RWPE1 (cell line): ENCODE data around the gene LRCH2.

Experiments
- CTCF ChIA-PET: fragments of 350-600 bp; sonication (Branson Sonifier 250); formaldehyde crosslinking; extraction: SDS; loops from one replicate; lab custom pipeline; 2021; lab: Yijun Ruan, JAX
- POLR2A ChIA-PET: fragments of 400-600 bp; formaldehyde crosslinking; extraction: SDS; loops from one replicate; lab custom pipeline; 2020; ENCODE audit warnings: antibody characterized with exemption; ENCODE audit not compliant: low non-redundant PET; lab: Yijun Ruan, JAX
- DNase-seq: peaks from one replicate; pipeline ENCODE4 v3.0.0; 2012; ENCODE audit warnings: low spot score
- H3K27ac ChIP-seq: fragments of 450-650 bp; 2 replicates; pipeline ENCODE4 v1.5.1; 2017
- CTCF ChIP-seq: fragments of 450-650 bp; conservative IDR thresholded peaks from 2 replicates; pipeline ENCODE4 v1.5.1; 2017; ENCODE audit warnings: low read depth, mild to moderate bottlenecking

The LRCH2 gene

GRCh38 chrX:115112411-115112810 is 121.5 kb downstream of the LRCH2 start:
- no peak for TF ChIP-seq CTCF
- CTCF ChIA-PET, result no interaction called here
- POLR2A ChIA-PET, result no interaction called here
- DNase-seq, result no peak
- H3K27ac ChIP-seq, result no peak overlapping the region

- no peak for TF ChIP-seq CTCF
- POLR2A ChIA-PET, result no interaction called here
- CTCF ChIA-PET, result no interaction called here
- no peak for DNase-seq
- no peak overlapping the region for H3K27ac ChIP-seq
Observed at GRCh38 chrX:115098897-115099296, 135.0 kb downstream of the LRCH2 start.

- DNase-seq, result no peak
- ChIA-PET CTCF (no interaction called here), POLR2A (no interaction called here)
- no peak overlapping the region for H3K27ac ChIP-seq
- TF ChIP-seq CTCF, result no peak
Observed at GRCh38 chrX:115093191-115093590, 140.7 kb downstream of the LRCH2 start.

- DNase-seq, result no peak
- POLR2A ChIA-PET, result no interaction called here
- CTCF ChIA-PET, result interaction anchor here (0.7 kb wide), 1 partner anchor 838 kb away, joined by 3 read pairs; no protein-coding TSS in a partner anchor
- TF ChIP-seq CTCF, result no peak
- H3K27ac ChIP-seq, result no peak overlapping the region
Observed at GRCh38 chrX:115089419-115089818, 144.5 kb downstream of the LRCH2 start.

GRCh38 chrX:115068896-115069295 is 165.0 kb downstream of the LRCH2 start:
- no peak for TF ChIP-seq CTCF
- 0 out of 2 replicates have a peak overlapping the region, but pooled peaks have one; percentile 30 for H3K27ac ChIP-seq
- DNase-seq, result no peak
- ChIA-PET CTCF (no interaction called here), POLR2A (no interaction called here)

GRCh38 chrX:115067812-115068211 is 166.1 kb downstream of the LRCH2 start:
- DNase-seq, result no peak
- ChIA-PET CTCF (no interaction called here), POLR2A (no interaction called here)
- no peak overlapping the region for H3K27ac ChIP-seq
- TF ChIP-seq CTCF, result no peak

- ChIA-PET CTCF (no interaction called here), POLR2A (no interaction called here)
- H3K27ac ChIP-seq, result no peak overlapping the region
- TF ChIP-seq CTCF, result no peak
- DNase-seq, result no peak
Observed at GRCh38 chrX:115065304-115065703, 168.6 kb downstream of the LRCH2 start.
